ENCODE results near the gene ANAPC15.

The ANAPC15 gene

GRCh38 chr11:72081821-72082453 is 30.6 kb downstream of the ANAPC15 start:
- H3K4me3 ChIP-seq (replicated peaks; ENCODE audit: low read depth, low read length) = no peak overlapping the region
- no peak for DNase-seq (ENCODE audit: extremely low read depth, insufficient read length)
- TF ChIP-seq CTCF (IDR thresholded peaks at IDR 0.05; ENCODE audit: insufficient read depth, low read length, poor library complexity, severe bottlenecking) = no peak

GRCh38 chr11:72081184-72081644 is 31.3 kb downstream of the ANAPC15 start:
- TF ChIP-seq CTCF (IDR thresholded peaks at IDR 0.05; ENCODE audit: insufficient read depth, low read length, poor library complexity, severe bottlenecking) = no peak
- Histone ChIP-seq H3K4me3 (replicated peaks; ENCODE audit: low read depth, low read length) (peak overlapping the region; percentile 80), H3K27me3 (replicated peaks; ENCODE audit: control insufficient read depth, insufficient read depth, low read length) (no peaks in the 10 kb centered on the region), H3K36me3 (ENCODE audit: control insufficient read depth, insufficient read depth, low read length) (no peaks in the 10 kb centered on the region)
- DNase-seq (ENCODE audit: extremely low read depth, insufficient read length) = no peak

More at GRCh38 chr11:72081821-72082453, 30.6 kb downstream of the ANAPC15 start:
- no peaks in the 10 kb centered on the region for H3K27me3 ChIP-seq (replicated peaks; ENCODE audit: control insufficient read depth, insufficient read depth, low read length)
- H3K36me3 ChIP-seq (ENCODE audit: control insufficient read depth, insufficient read depth, low read length) = no peaks in the 10 kb centered on the region

- Histone ChIP-seq H3K36me3 (ENCODE audit: control insufficient read depth, insufficient read depth, low read length) (no peaks in the 10 kb centered on the region), H3K27me3 (replicated peaks; ENCODE audit: control insufficient read depth, insufficient read depth, low read length) (no peaks in the 10 kb centered on the region), H3K4me3 (replicated peaks; ENCODE audit: low read depth, low read length) (peak within 1 kb of the TSS; percentile 80)
- DNase-seq (ENCODE audit: extremely low read depth, insufficient read length) = peak; percentile 96
- no peak for TF ChIP-seq CTCF (IDR thresholded peaks at IDR 0.05; ENCODE audit: insufficient read depth, low read length, poor library complexity, severe bottlenecking)
Observed at GRCh38 chr11:72080326-72081183, 31.9 kb downstream of the ANAPC15 start, which contains the start of the genes LRRC51 and NUMA1. TSS of gene LRRC51 (plus strand) at chr11:72080850. CDS start at chr11:72089084, 8,234 bp downstream. TSS of gene NUMA1 (minus strand) at chr11:72080542. CDS start at chr11:72035943, 44,599 bp downstream.

- no peaks in the 10 kb centered on the region for H3K36me3 ChIP-seq (ENCODE audit: control insufficient read depth, insufficient read depth, low read length)
- no peak for DNase-seq (ENCODE audit: extremely low read depth, insufficient read length)
- peak overlapping the region; percentile 72 for H3K4me3 ChIP-seq (replicated peaks; ENCODE audit: low read depth, low read length)
- H3K27me3 ChIP-seq (replicated peaks; ENCODE audit: control insufficient read depth, insufficient read depth, low read length) = no peaks in the 10 kb centered on the region
- TF ChIP-seq CTCF (IDR thresholded peaks at IDR 0.05; ENCODE audit: insufficient read depth, low read length, poor library complexity, severe bottlenecking) = no peak
Observed at GRCh38 chr11:72079819-72080325, 32.6 kb downstream of the ANAPC15 start.

GRCh38 chr11:72078477-72078876 is 34.0 kb downstream of the ANAPC15 start:
- DNase-seq (ENCODE audit: extremely low read depth, insufficient read length) = no peak
- Histone ChIP-seq H3K36me3 (ENCODE audit: control insufficient read depth, insufficient read depth, low read length) (no peaks in the 10 kb centered on the region), H3K4me3 (replicated peaks; ENCODE audit: low read depth, low read length) (no peak overlapping the region), H3K27me3 (replicated peaks; ENCODE audit: control insufficient read depth, insufficient read depth, low read length) (no peaks in the 10 kb centered on the region)
- no peak for TF ChIP-seq CTCF (IDR thresholded peaks at IDR 0.05; ENCODE audit: insufficient read depth, low read length, poor library complexity, severe bottlenecking)
